K562 (cell line): ENCODE data around the gene IRF2BP1. TPM values are rescaled to one million over a fixed set of nuclear protein-coding genes. Genes with fewer than 3 reads are reported as not detected.

ENCODE experiments used
- ADNP ChIP-seq: fragments of 200-800 bp; sonication (Bioruptor generic); IDR thresholded peaks from 2 replicates; pipeline ENCODE4 v1.6.1; 2016; ENCODE audit warnings: missing genetic modification characterization, missing compliant biosample characterization
- ARNT ChIP-seq, 2 experiments: fragments of 450-650 bp; IDR thresholded peaks; 2 replicates each; pipeline ENCODE4 v1.6.1; 2016; ENCODE audit warnings: mild to moderate bottlenecking in 1 of 2
- ATF6 ChIP-seq: sonication (generic); formaldehyde crosslinking; IDR thresholded peaks from 2 replicates; pipeline ENCODE4 v1.4.0; 2020; ENCODE audit warnings: mild to moderate bottlenecking, missing genetic modification reagents
- ELK1 ChIP-seq: sonication (generic); formaldehyde crosslinking; IDR thresholded peaks from 2 replicates; pipeline ENCODE4 v1.8.1; 2022; ENCODE audit warnings: missing genetic modification reagents
- GATA2 ChIP-seq: sonication (generic); formaldehyde crosslinking; IDR thresholded peaks from 2 replicates; pipeline ENCODE4 v1.4.0; 2020; ENCODE audit warnings: mild to moderate bottlenecking, missing genetic modification reagents
- HINFP ChIP-seq: fragments of 450-650 bp; conservative IDR thresholded peaks from 2 replicates; pipeline ENCODE4 v1.6.1; 2016; ENCODE audit warnings: missing genetic modification characterization, low read depth, mild to moderate bottlenecking, control low read depth, missing compliant biosample characterization
- HNRNPL ChIP-seq: fragments of 200-400 bp; formaldehyde crosslinking; IDR thresholded peaks from 2 replicates; pipeline ENCODE4 v1.6.1; 2017; ENCODE audit warnings: low read depth, mild to moderate bottlenecking, low read length
- HOMEZ ChIP-seq: fragments of 250-450 bp; sonication (Bioruptor Pico); IDR thresholded peaks from 2 replicates; pipeline ENCODE4 v1.4.0; 2020; ENCODE audit warnings: mild to moderate bottlenecking, moderate library complexity
- NCOA1 ChIP-seq: fragments of 450-650 bp; IDR thresholded peaks from 2 replicates; pipeline ENCODE4 v1.6.1; 2016; ENCODE audit warnings: low read depth
- PURB ChIP-seq: sonication (generic); formaldehyde crosslinking; IDR thresholded peaks from 2 replicates; pipeline ENCODE4 v1.9.0; 2021; ENCODE audit warnings: low read depth, mild to moderate bottlenecking, missing genetic modification reagents
- RNF2 ChIP-seq: sonication (generic); IDR thresholded peaks from 2 replicates; pipeline ENCODE4 v1.6.1; 2016
- ZHX1 ChIP-seq: fragments of 150-350 bp; conservative IDR thresholded peaks from 2 replicates; pipeline ENCODE4 v1.6.1; 2014; ENCODE audit warnings: low read length
- ZNF23 ChIP-seq: fragments of 250-450 bp; sonication (Bioruptor Pico); IDR thresholded peaks from 2 replicates; pipeline ENCODE4 v1.4.0; 2020; ENCODE audit warnings: mild to moderate bottlenecking
- ZNF253 ChIP-seq: fragments of 250-450 bp; sonication (Bioruptor Pico); conservative IDR thresholded peaks from 2 replicates; pipeline ENCODE4 v1.6.1; 2021; ENCODE audit warnings: mild to moderate bottlenecking
- ZNF3 ChIP-seq: fragments of 250-450 bp; sonication (Bioruptor Pico); IDR thresholded peaks from 2 replicates; pipeline ENCODE4 v1.5.0; 2021; ENCODE audit warnings: mild to moderate bottlenecking, moderate library complexity
- ZNF384 ChIP-seq: IDR thresholded peaks from 2 replicates; pipeline ENCODE4 v1.6.1; 2012; ENCODE audit warnings: low read depth, low read length, improper control_type of control experiment
- ZNF668 ChIP-seq: fragments of 250-450 bp; sonication (Bioruptor Pico); IDR thresholded peaks from 2 replicates; pipeline ENCODE4 v1.8.0; 2022; ENCODE audit warnings: mild to moderate bottlenecking, inconsistent platforms
- polyA plus RNA-seq, 8 experiments: library from polyadenylated mRNA; depleted of rRNA in 4 of 8; stranded (reverse) in 5 of 8; unstranded in 3 of 8; fragments of >200 nt; fragmentation: Nextera tagmentation in 2 of 8; fragmentation: Illumina TruSeq in 1 of 8; extraction: Ambion mirVana in 2 of 8; extraction: Trizol in 1 of 8; gene quantifications; 2 replicates each; pipeline versions ENCODE4 v1.2.1 to v1.2.3, GENCODE V29; 2011 to 2014; ENCODE audit warnings: inconsistent platforms in 1 of 8, missing spikeins in 1 of 8
- total RNA-seq, 7 experiments: library from RNA; depleted of rRNA in 6 of 7; stranded (reverse); fragments of >200 nt in 6 of 7; fragmentation: Illumina TruSeq in 2 of 7; extraction: Trizol in 2 of 7; gene quantifications; 2 replicates each; pipeline versions ENCODE4 v1.2.1 to v1.2.3, GENCODE V29; 2011 to 2021; ENCODE audit warnings: low replicate concordance in 1 of 7

IRF2BP1 gene
- total and polyA plus RNA-seq, 9 of the 15 experiments (the other 6 are each of a cell fraction or from before 2014, with no cell fraction given), result 0.61 to 35.9 (median 3.5) TPM

- TF ChIP-seq HOMEZ (CRISPR knock-in tag) (no peak), PURB (CRISPR knock-in tag) (no peak), NCOA1 (peak; percentile 60), ZNF3 (no peak), GATA2 (CRISPR knock-in tag) (no peak), RNF2 (no peak), ADNP (tag) (peak; percentile 98), ZHX1 (0 out of 2 replicates have a peak, but pooled peaks have one; percentile 65), ZNF253 (CRISPR knock-in tag) (no peak), ARNT (IDR thresholded peaks at IDR 0.05) (peak; percentile 80 to 97), HNRNPL (no peak), ZNF23 (CRISPR knock-in tag) (no peak), ATF6 (no peak), ELK1 (no peak), ZNF384 (peak; percentile 98), ZNF668 (CRISPR knock-in tag) (no peak), HINFP (tag) (no peak)
Measured at GRCh38 chr19:45882652-45883585, 3.0 kb downstream of the IRF2BP1 start (continued).
